Measurements from ENCODE around the gene ARHGEF40. TPM values are rescaled to one million over a fixed set of nuclear protein-coding genes. Genes with fewer than 3 reads are reported as not detected.

ARHGEF40 gene
- total RNA-seq, 2 experiments from 2014 or later: 1.2 to 1.3 TPM

GRCh38 chr14:21098076-21098891, 28.2 kb downstream of the ARHGEF40 start, which contains the start of gene ZNF219:
Gene ZNF219 (minus strand): TSS chr14:21098655. CDS start chr14:21093591, 5,064 bp downstream.
- Mint-ChIP-seq H3K27me3 (no peaks in the 10 kb centered on the region), H3K27ac (peak within 1 kb of the TSS; percentile 84), H3K36me3 (ENCODE audit: low read depth) (no peaks in the 10 kb centered on the region), H3K4me1 (ENCODE audit: low read depth) (peaks cover 38% of the 10 kb centered on the region), H3K4me3 (peak within 1 kb of the TSS; percentile 90), H3K9me3 (no peaks in the 10 kb centered on the region)
- ATAC-seq (ENCODE audit: poor library complexity) (peak; percentile 51), DNase-seq (peak in 6 of 14 experiments; percentile 11 to 71 (median 48))
- Histone ChIP-seq H3K4me3 (ENCODE audit: low read length) (peak within 1 kb of the TSS; percentile 61), H3K36me3 (ENCODE audit: insufficient read depth, low read length) (no peaks in the 10 kb centered on the region), H3K9me3 (ENCODE audit: control insufficient read depth in 1 of 2, insufficient read depth in 1 of 2, low read length in 2 of 2) (no peaks in the 10 kb centered on the region), H3K27me3 (ENCODE audit: control insufficient read depth in 1 of 2, insufficient read depth in 2 of 2, low read length in 2 of 2) (no peaks in the 10 kb centered on the region), H3K4me1 (ENCODE audit: insufficient read depth, low read length) (peaks cover 23% of the 10 kb centered on the region), H3K27ac (ENCODE audit: low read depth in 1 of 2, low read length in 2 of 2) (peak within 1 kb of the TSS; percentile 36 to 74)
- intact Hi-C loops (cut with DNase I, micrococcal nuclease): no loop called here
- TF ChIP-seq, protein P1, sequence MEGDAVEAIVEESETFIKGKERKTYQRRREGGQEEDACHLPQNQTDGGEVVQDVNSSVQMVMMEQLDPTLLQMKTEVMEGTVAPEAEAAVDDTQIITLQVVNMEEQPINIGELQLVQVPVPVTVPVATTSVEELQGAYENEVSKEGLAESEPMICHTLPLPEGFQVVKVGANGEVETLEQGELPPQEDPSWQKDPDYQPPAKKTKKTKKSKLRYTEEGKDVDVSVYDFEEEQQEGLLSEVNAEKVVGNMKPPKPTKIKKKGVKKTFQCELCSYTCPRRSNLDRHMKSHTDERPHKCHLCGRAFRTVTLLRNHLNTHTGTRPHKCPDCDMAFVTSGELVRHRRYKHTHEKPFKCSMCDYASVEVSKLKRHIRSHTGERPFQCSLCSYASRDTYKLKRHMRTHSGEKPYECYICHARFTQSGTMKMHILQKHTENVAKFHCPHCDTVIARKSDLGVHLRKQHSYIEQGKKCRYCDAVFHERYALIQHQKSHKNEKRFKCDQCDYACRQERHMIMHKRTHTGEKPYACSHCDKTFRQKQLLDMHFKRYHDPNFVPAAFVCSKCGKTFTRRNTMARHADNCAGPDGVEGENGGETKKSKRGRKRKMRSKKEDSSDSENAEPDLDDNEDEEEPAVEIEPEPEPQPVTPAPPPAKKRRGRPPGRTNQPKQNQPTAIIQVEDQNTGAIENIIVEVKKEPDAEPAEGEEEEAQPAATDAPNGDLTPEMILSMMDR (IDR thresholded peaks at IDR 0.05): no peak
- POLR2A ChIA-PET: interaction anchor here (1.2 to 3.7 kb wide), 3 partner anchors 11 to 85 kb away, joined by 3 to 12 read pairs (median 6); no protein-coding TSS in a partner anchor
- CTCF ChIA-PET: interaction anchor here (1.3 to 7.3 kb wide), 2 partner anchors 8 to 30 kb away, joined by 3 to 116 read pairs; no protein-coding TSS in a partner anchor

DNA sequence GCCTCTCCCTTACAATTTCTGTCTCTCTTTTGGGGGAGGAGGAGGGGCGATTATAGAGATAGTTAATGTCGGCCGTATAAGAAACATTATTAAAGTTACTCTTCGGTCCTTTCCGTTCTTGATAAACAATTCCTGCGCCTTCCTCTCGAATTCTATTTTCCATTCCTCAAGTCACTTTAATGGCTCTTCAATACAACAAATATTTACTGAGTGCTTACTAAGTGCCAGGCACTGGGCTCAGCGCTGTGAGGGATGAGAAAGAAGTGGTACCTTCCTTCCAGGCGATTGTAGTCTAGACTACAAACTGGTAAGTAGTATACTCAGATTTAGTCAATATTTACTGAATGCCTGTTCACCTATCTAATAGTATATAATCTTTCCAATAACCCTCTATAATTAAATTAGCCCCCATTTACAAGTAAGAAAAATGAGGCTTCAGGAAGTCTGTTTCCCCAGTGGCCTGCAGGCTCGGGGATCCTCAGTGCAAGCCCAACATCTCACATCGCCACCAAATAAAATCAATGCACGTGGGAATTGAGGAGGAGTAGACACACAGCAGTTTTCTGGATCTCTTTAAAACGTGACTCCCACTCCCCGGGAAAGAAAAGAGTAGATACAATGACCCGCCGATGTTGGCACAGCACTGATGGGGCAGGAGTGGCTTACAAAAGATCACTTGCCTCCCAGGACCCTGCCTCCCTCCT, 28.9 kb downstream of the ARHGEF40 start:
- Mint-ChIP-seq H3K4me3 (peak overlapping the region; percentile 90), H3K9me3 (no peaks in the 10 kb centered on the region), H3K4me1 (ENCODE audit: low read depth) (peaks cover 42% of the 10 kb centered on the region), H3K27ac (peak overlapping the region; percentile 83), H3K27me3 (no peaks in the 10 kb centered on the region), H3K36me3 (ENCODE audit: low read depth) (no peaks in the 10 kb centered on the region)
- POLR2A ChIA-PET: interaction anchor here (3.7 kb wide), 1 partner anchor 12 kb away, joined by 12 read pairs; no protein-coding TSS in a partner anchor
- Histone ChIP-seq H3K4me3 (ENCODE audit: low read length) (peak overlapping the region; percentile 61), H3K36me3 (ENCODE audit: insufficient read depth, low read length) (no peaks in the 10 kb centered on the region), H3K4me1 (ENCODE audit: insufficient read depth, low read length) (peaks cover 25% of the 10 kb centered on the region), H3K27me3 (ENCODE audit: control insufficient read depth in 1 of 2, insufficient read depth in 2 of 2, low read length in 2 of 2) (no peaks in the 10 kb centered on the region), H3K27ac (ENCODE audit: low read depth in 1 of 2, low read length in 2 of 2) (peak overlapping the region; percentile 36 to 57), H3K9me3 (ENCODE audit: control insufficient read depth in 1 of 2, insufficient read depth in 1 of 2, low read length in 2 of 2) (no peaks in the 10 kb centered on the region)
- intact Hi-C loops (cut with DNase I, micrococcal nuclease): no loop called here
- TF ChIP-seq, protein P1 (IDR thresholded peaks at IDR 0.05): no peak
- ATAC-seq (ENCODE audit: poor library complexity) (no peak), DNase-seq (no peak)
- CTCF ChIA-PET: interaction anchor here (0.8 to 1.7 kb wide), 2 partner anchors 31 to 84 kb away, joined by 3 to 10 read pairs; no protein-coding TSS in a partner anchor

DNA sequence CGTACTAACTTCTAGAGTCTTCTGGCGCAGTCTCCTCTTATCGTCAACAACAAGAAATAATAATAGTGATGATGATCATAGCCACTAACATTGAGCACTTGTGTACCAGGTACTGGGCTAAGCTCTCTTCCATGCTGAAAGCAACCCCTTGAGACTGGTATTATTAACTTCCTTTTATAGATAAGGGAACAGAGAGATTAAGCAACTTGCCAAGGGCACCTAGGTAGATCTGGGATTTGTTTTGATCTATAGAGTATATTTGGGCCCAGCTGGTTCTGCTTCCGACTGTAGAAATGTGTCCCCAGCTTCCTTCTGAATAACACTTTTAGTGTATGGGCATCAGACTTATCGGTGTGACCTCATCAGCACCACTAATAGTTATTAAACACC, 29.5 kb downstream of the ARHGEF40 start:
- Histone ChIP-seq H3K27me3 (ENCODE audit: control insufficient read depth in 1 of 2, insufficient read depth in 2 of 2, low read length in 2 of 2) (no peaks in the 10 kb centered on the region), H3K4me3 (ENCODE audit: low read length) (no peak overlapping the region), H3K9me3 (ENCODE audit: control insufficient read depth in 1 of 2, insufficient read depth in 1 of 2, low read length in 2 of 2) (no peaks in the 10 kb centered on the region), H3K4me1 (ENCODE audit: insufficient read depth, low read length) (peaks cover 31% of the 10 kb centered on the region), H3K36me3 (ENCODE audit: insufficient read depth, low read length) (no peaks in the 10 kb centered on the region), H3K27ac (ENCODE audit: low read depth in 1 of 2, low read length in 2 of 2) (no peak overlapping the region)
- Mint-ChIP-seq H3K27me3 (no peaks in the 10 kb centered on the region), H3K4me1 (ENCODE audit: low read depth) (peaks cover 46% of the 10 kb centered on the region), H3K27ac (peak overlapping the region; percentile 83), H3K4me3 (peak overlapping the region; percentile 90), H3K9me3 (no peaks in the 10 kb centered on the region), H3K36me3 (ENCODE audit: low read depth) (no peaks in the 10 kb centered on the region)
- POLR2A ChIA-PET: no interaction called here
- CTCF ChIA-PET: interaction anchor here (0.8 to 1.7 kb wide), 2 partner anchors 31 to 85 kb away, joined by 3 to 10 read pairs; no protein-coding TSS in a partner anchor
- TF ChIP-seq, protein P1 (IDR thresholded peaks at IDR 0.05): no peak
- ATAC-seq (ENCODE audit: poor library complexity): no peak
- DNase-seq: no peak
- intact Hi-C loops (cut with DNase I, micrococcal nuclease): no loop called here
